ENCODE data around the gene FAM3D.

DNA sequence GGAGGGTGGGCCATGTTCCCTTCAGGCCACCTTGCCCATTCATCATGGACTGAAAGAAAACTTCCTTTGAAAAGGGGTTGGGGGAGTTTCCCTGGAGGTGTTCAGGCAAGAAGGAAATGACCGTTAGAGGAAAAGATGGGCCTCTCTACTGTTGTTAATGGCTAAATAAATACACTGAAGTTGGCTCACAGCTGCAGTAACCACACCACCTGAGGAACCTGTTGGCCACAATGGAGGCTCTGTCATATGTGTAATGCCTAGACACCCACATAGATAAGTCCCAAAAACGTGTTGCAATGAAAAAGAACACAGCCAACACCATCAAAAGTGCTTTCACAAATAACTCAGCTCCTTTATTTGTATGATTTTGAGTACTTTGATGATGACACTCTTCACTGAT is 38.2 kb upstream of the FAM3D start:
- TF ChIP-seq, protein P1, sequence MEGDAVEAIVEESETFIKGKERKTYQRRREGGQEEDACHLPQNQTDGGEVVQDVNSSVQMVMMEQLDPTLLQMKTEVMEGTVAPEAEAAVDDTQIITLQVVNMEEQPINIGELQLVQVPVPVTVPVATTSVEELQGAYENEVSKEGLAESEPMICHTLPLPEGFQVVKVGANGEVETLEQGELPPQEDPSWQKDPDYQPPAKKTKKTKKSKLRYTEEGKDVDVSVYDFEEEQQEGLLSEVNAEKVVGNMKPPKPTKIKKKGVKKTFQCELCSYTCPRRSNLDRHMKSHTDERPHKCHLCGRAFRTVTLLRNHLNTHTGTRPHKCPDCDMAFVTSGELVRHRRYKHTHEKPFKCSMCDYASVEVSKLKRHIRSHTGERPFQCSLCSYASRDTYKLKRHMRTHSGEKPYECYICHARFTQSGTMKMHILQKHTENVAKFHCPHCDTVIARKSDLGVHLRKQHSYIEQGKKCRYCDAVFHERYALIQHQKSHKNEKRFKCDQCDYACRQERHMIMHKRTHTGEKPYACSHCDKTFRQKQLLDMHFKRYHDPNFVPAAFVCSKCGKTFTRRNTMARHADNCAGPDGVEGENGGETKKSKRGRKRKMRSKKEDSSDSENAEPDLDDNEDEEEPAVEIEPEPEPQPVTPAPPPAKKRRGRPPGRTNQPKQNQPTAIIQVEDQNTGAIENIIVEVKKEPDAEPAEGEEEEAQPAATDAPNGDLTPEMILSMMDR (conservative IDR thresholded peaks at IDR 0.05; ENCODE audit: low read depth, low read length), result no peak
- no peak for TF ChIP-seq EZH2 (IDR thresholded peaks at IDR 0.05; ENCODE audit: borderline replicate concordance, low read depth, low read length, poor library complexity, severe bottlenecking)
